A673 (cell line): ENCODE results near the gene MAN2B1. TPM values are rescaled to one million over a fixed set of nuclear protein-coding genes. Genes with fewer than 3 reads are reported as not detected.

Experiments used
- BruUV-seq: library from RNA; stranded (reverse); fragments of 400-500 nt; replicated peaks from 2 replicates; lab custom pipeline; 2021; lab: Mats Ljungman, UMichigan
- CTCF ChIA-PET: fragments of 300-600 bp; sonication (Branson Sonifier 250); formaldehyde crosslinking; loops from one replicate; lab custom pipeline; 2022; ENCODE audit warnings: antibody characterized with exemption; lab: Charles Lee
- POLR2A ChIA-PET: fragments of 300-600 bp; sonication (Branson Sonifier 250); formaldehyde crosslinking; loops from one replicate; lab custom pipeline; 2022; ENCODE audit warnings: antibody characterized with exemption; ENCODE audit not compliant: low non-redundant PET; lab: Charles Lee
- DNase-seq: peaks from one replicate; pipeline ENCODE4 v3.0.0-alpha.2; 2015; ENCODE audit warnings: low spot score
- H3K27ac ChIP-seq: fragments of 200-600 bp; sonication (generic); 2 replicates; pipeline ENCODE4 v1.5.1; 2016; ENCODE audit warnings: mixed run types, low read depth, mild to moderate bottlenecking, mixed read lengths, antibody characterized with exemption, low read length; ENCODE audit not compliant: poor library complexity, severe bottlenecking
- H3K27me3 ChIP-seq: fragments of 200-600 bp; sonication (generic); replicated peaks from 2 replicates; pipeline ENCODE4 v1.6.1; 2017; ENCODE audit warnings: mixed run types, low read depth, mild to moderate bottlenecking, mixed read lengths, antibody characterized with exemption, low read length; ENCODE audit not compliant: insufficient read depth, poor library complexity
- H3K36me3 ChIP-seq: fragments of 200-600 bp; sonication (generic); 2 replicates; pipeline ENCODE4 v1.6.1; 2016; ENCODE audit warnings: mixed run types, mild to moderate bottlenecking, mixed read lengths, antibody characterized with exemption, low read length; ENCODE audit not compliant: insufficient read depth, poor library complexity, severe bottlenecking
- H3K4me1 ChIP-seq: fragments of 200-600 bp; sonication (generic); 2 replicates; pipeline ENCODE4 v1.6.1; 2017; ENCODE audit warnings: mixed run types, mild to moderate bottlenecking, mixed read lengths, antibody characterized with exemption, low read length; ENCODE audit not compliant: insufficient read depth, poor library complexity, severe bottlenecking
- H3K4me3 ChIP-seq: fragments of 200-600 bp; sonication (generic); 2 replicates; pipeline ENCODE4 v1.5.1; 2016; ENCODE audit warnings: low read depth, mixed run types, mild to moderate bottlenecking, mixed read lengths, low read length; ENCODE audit not compliant: poor library complexity, severe bottlenecking
- H3K9me3 ChIP-seq: fragments of 200-600 bp; sonication (generic); 2 replicates; pipeline ENCODE4 v1.6.1; 2016; ENCODE audit warnings: mixed run types, low read depth, mild to moderate bottlenecking, mixed read lengths, antibody characterized with exemption, low read length; ENCODE audit not compliant: poor library complexity, severe bottlenecking
- CTCF ChIP-seq: fragments of 300-800, 200-600 bp; sonication (generic); conservative IDR thresholded peaks from 2 replicates; pipeline ENCODE4 v1.5.1; 2017; ENCODE audit warnings: low read depth, mild to moderate bottlenecking, antibody characterized with exemption, low read length, moderate library complexity, mixed read lengths
- EZH2 ChIP-seq: fragments of 200-600 bp; sonication (generic); IDR thresholded peaks from 2 replicates; pipeline ENCODE4 v1.6.1; 2017; ENCODE audit warnings: borderline replicate concordance, low read depth, mild to moderate bottlenecking, mixed read lengths, antibody characterized with exemption, low read length; ENCODE audit not compliant: poor library complexity, severe bottlenecking
- intact Hi-C: fragments of 100-400 bp; cut with micrococcal nuclease; formaldehyde crosslinking; loops from one replicate; pipeline ENCODE4 v1.10.0; 2022; ENCODE audit not compliant: unreplicated experiment
- total RNA-seq: library from RNA; stranded (reverse); gene quantifications from 2 replicates; pipeline ENCODE4 v1.2.3, GENCODE V29; 2021

The MAN2B1 gene
- total RNA-seq, 1 experiment from 2014 or later = 64.4 TPM

- BruUV-seq = no TSS peak
- peak overlapping the region; percentile 89 for H3K4me3 ChIP-seq
- TF ChIP-seq CTCF (no peak), EZH2 (no peak)
- POLR2A ChIA-PET = interaction anchor here (0.6 kb wide), 1 partner anchor 15 kb away, joined by 3 read pairs; no protein-coding TSS in a partner anchor
- CTCF ChIA-PET = no interaction called here
- H3K27me3 ChIP-seq = no peaks in the 10 kb centered on the region
- H3K36me3 ChIP-seq = peaks cover 10% of the 10 kb centered on the region
- peaks cover 11% of the 10 kb centered on the region for H3K4me1 ChIP-seq
- no peak overlapping the region for H3K27ac ChIP-seq
- DNase-seq = no peak
- intact Hi-C loops = no loop called here
- no peaks in the 10 kb centered on the region for H3K9me3 ChIP-seq
Observed at GRCh38 chr19:12695096-12695495, 28.6 kb upstream of the MAN2B1 start.

DNA sequence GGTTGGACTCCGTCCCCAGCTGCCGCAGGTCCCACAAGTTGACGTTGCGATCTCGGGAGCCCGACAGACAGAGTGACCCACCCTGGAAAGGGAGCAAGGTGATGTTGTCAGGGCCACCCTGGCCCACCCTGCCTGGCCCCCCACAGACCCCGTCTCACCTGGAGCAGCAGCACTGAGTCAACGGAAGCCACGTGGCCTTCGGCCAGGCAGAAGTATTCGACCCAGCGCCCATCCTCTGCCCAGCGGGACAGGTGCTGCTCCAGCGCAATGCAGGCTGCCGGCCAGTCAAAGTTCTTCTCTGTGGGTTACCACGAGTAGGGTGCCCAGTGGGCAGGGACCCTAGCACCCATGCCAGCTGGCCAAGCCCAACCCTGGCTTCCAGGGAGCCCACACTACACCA lies 28.1 kb upstream of the MAN2B1 start:
- Histone ChIP-seq H3K27me3 (no peaks in the 10 kb centered on the region), H3K4me1 (peaks cover 11% of the 10 kb centered on the region), H3K27ac (no peak overlapping the region), H3K9me3 (no peaks in the 10 kb centered on the region), H3K4me3 (no peak overlapping the region), H3K36me3 (peaks cover 6% of the 10 kb centered on the region)
- no peak for TF ChIP-seq EZH2
- TF ChIP-seq CTCF = no peak
- CTCF ChIA-PET = interaction anchor here (0.6 kb wide), 1 partner anchor 191 kb away, joined by 3 read pairs; no protein-coding TSS in a partner anchor
- POLR2A ChIA-PET = interaction anchor here (0.6 kb wide), 1 partner anchor 14 kb away, joined by 3 read pairs; no protein-coding TSS in a partner anchor
- intact Hi-C loops = no loop called here
- TSS peak; percentile 17 for BruUV-seq
- DNase-seq = no peak

- no TSS peak for BruUV-seq
- no peak for TF ChIP-seq CTCF
- no peak for TF ChIP-seq EZH2
- Histone ChIP-seq H3K36me3 (no peaks in the 10 kb centered on the region), H3K9me3 (no peaks in the 10 kb centered on the region), H3K4me3 (no peak overlapping the region), H3K27ac (no peak overlapping the region), H3K4me1 (peaks cover 11% of the 10 kb centered on the region), H3K27me3 (no peaks in the 10 kb centered on the region)
- intact Hi-C loops = no loop called here
- ChIA-PET CTCF (no interaction called here), POLR2A (no interaction called here)
- no peak for DNase-seq
Observed at GRCh38 chr19:12692960-12693359, 26.4 kb upstream of the MAN2B1 start.
